ENCODE results near the gene SF3A2.
"Not testable (repeated sequence)": the region's sequence is repeated elsewhere in the genome, so short reads cannot be mapped to it uniquely, and the experiment has no call there.

Gene SF3A2

GRCh38 chr19:2236314-2237050 lies at the start of gene SF3A2, which contains the start of gene PLEKHJ1:
Gene SF3A2 (plus strand): TSS chr19:2236824. CDS start chr19:2243419, 6,595 bp downstream.
Gene PLEKHJ1 (minus strand): TSS chr19:2236329. CDS start chr19:2236248, 81 bp downstream.
- DNase-seq (ENCODE audit: low read depth): peak; percentile 83

GRCh38 chr19:2187159-2187558 lies 49.5 kb upstream of the SF3A2 start:
- DNase-seq (ENCODE audit: low read depth): no peak

GRCh38 chr19:2188708-2189385 lies 47.8 kb upstream of the SF3A2 start:
- no peak for DNase-seq (ENCODE audit: low read depth)

- no peak for DNase-seq (ENCODE audit: low read depth)
Measured at GRCh38 chr19:2189880-2190279, 46.7 kb upstream of the SF3A2 start.

- no peak for DNase-seq (ENCODE audit: low read depth)
Measured at GRCh38 chr19:2190848-2191455, 45.7 kb upstream of the SF3A2 start.

GRCh38 chr19:2191456-2192310 lies 44.9 kb upstream of the SF3A2 start:
- no peak for DNase-seq (ENCODE audit: low read depth)

GRCh38 chr19:2192862-2193261 lies 43.8 kb upstream of the SF3A2 start:
- no peak for DNase-seq (ENCODE audit: low read depth)

- no peak for DNase-seq (ENCODE audit: low read depth)
Measured at GRCh38 chr19:2193807-2194206, 42.8 kb upstream of the SF3A2 start.

GRCh38 chr19:2194513-2195078 lies 42.0 kb upstream of the SF3A2 start:
- no peak for DNase-seq (ENCODE audit: low read depth)

GRCh38 chr19:2195361-2195760 lies 41.3 kb upstream of the SF3A2 start:
- DNase-seq (ENCODE audit: low read depth): no peak

- no peak for DNase-seq (ENCODE audit: low read depth)
Measured at GRCh38 chr19:2195914-2196313, 40.7 kb upstream of the SF3A2 start.

- DNase-seq (ENCODE audit: low read depth): no peak
Measured at GRCh38 chr19:2197270-2197669, 39.4 kb upstream of the SF3A2 start.

- no peak for DNase-seq (ENCODE audit: low read depth)
Measured at GRCh38 chr19:2198317-2198716, 38.3 kb upstream of the SF3A2 start.

- no peak for DNase-seq (ENCODE audit: low read depth)
Measured at GRCh38 chr19:2199215-2199614, 37.4 kb upstream of the SF3A2 start.

GRCh38 chr19:2199861-2200623 lies 36.6 kb upstream of the SF3A2 start:
- DNase-seq (ENCODE audit: low read depth): no peak

GRCh38 chr19:2200624-2201294 lies 35.9 kb upstream of the SF3A2 start:
- not testable (repeated sequence) for DNase-seq (ENCODE audit: low read depth)

- no peak for DNase-seq (ENCODE audit: low read depth)
Measured at GRCh38 chr19:2201473-2202148, 35.0 kb upstream of the SF3A2 start.

GRCh38 chr19:2202366-2202765 lies 34.3 kb upstream of the SF3A2 start:
- DNase-seq (ENCODE audit: low read depth): no peak

- DNase-seq (ENCODE audit: low read depth): no peak
Measured at GRCh38 chr19:2207008-2207407, 29.6 kb upstream of the SF3A2 start.
